Neural progenitor cell (in vitro differentiated cells): ENCODE results near the gene KANK2. TPM values are rescaled to one million over a fixed set of nuclear protein-coding genes. Genes with fewer than 3 reads are reported as not detected.

Experiments used
- DNase-seq: peaks from one replicate; pipeline ENCODE4 v3.0.0-alpha.2; 2016; ENCODE audit warnings: low spot score
- H2AFZ ChIP-seq: fragments of 200-600 bp; sonication (generic); replicated peaks from 2 replicates; pipeline ENCODE4 v1.6.1; 2016; ENCODE audit warnings: antibody characterized with exemption
- H3F3A ChIP-seq: fragments of 200-600 bp; sonication (generic); 2 replicates; pipeline ENCODE4 v1.6.1; 2016; ENCODE audit warnings: antibody characterized with exemption, low read depth
- H3K27ac ChIP-seq: fragments of 200-600 bp; sonication (generic); 2 replicates; pipeline ENCODE4 v1.5.1; 2016; ENCODE audit warnings: mild to moderate bottlenecking
- H3K27me3 ChIP-seq: fragments of 200-600 bp; sonication (generic); 2 replicates; pipeline ENCODE4 v1.6.1; 2016; ENCODE audit warnings: mild to moderate bottlenecking, moderate library complexity
- H3K36me3 ChIP-seq: fragments of 200-600 bp; sonication (generic); 2 replicates; pipeline ENCODE4 v1.5.1; 2016
- H3K4me1 ChIP-seq: fragments of 200-600 bp; sonication (generic); 2 replicates; pipeline ENCODE4 v1.6.1; 2016; ENCODE audit warnings: mixed run types
- H3K4me2 ChIP-seq: fragments of 200-600 bp; sonication (generic); 2 replicates; pipeline ENCODE4 v1.6.1; 2016
- H3K4me3 ChIP-seq: fragments of 200-600 bp; sonication (generic); 2 replicates; pipeline ENCODE4 v1.5.1; 2016
- H3K79me2 ChIP-seq: fragments of 200-600 bp; sonication (generic); 2 replicates; pipeline ENCODE4 v1.6.1; 2016; ENCODE audit warnings: low read depth
- H3K9ac ChIP-seq: fragments of 200-600 bp; sonication (generic); 2 replicates; pipeline ENCODE4 v1.6.1; 2016
- H3K9me3 ChIP-seq: fragments of 200-600 bp; sonication (generic); 2 replicates; pipeline ENCODE4 v1.5.1; 2016; ENCODE audit warnings: low read depth
- H4K20me1 ChIP-seq: fragments of 200-600 bp; sonication (generic); 2 replicates; pipeline ENCODE4 v1.6.1; 2016; ENCODE audit warnings: low read depth
- H3K27ac Mint-ChIP-seq: 3 replicates; pipeline ENCODE4 v1.8.0; 2021; ENCODE audit warnings: mixed read lengths
- H3K27me3 Mint-ChIP-seq: 2 replicates; pipeline ENCODE4 v1.8.0; 2022; ENCODE audit warnings: low read depth, mild to moderate bottlenecking, inconsistent platforms, moderate library complexity, mixed read lengths; ENCODE audit not compliant: insufficient read depth
- H3K36me3 Mint-ChIP-seq: 3 replicates; pipeline ENCODE4 v1.8.0; 2021; ENCODE audit warnings: mixed read lengths
- H3K4me1 Mint-ChIP-seq: 3 replicates; pipeline ENCODE4 v1.8.0; 2021; ENCODE audit warnings: mixed read lengths
- H3K4me3 Mint-ChIP-seq: 3 replicates; pipeline ENCODE4 v1.8.0; 2021; ENCODE audit warnings: mild to moderate bottlenecking, moderate library complexity, mixed read lengths
- H3K9me3 Mint-ChIP-seq: 3 replicates; pipeline ENCODE4 v1.8.0; 2020; ENCODE audit warnings: mixed read lengths
- CTCF ChIP-seq: fragments of 200-600 bp; sonication (generic); IDR thresholded peaks from 2 replicates; pipeline ENCODE4 v1.5.1; 2017; ENCODE audit warnings: antibody characterized with exemption, mild to moderate bottlenecking
- EZH2 ChIP-seq: fragments of 200-600 bp; sonication (generic); IDR thresholded peaks from 2 replicates; pipeline ENCODE4 v1.6.1; 2017; ENCODE audit warnings: antibody characterized with exemption, mild to moderate bottlenecking, moderate library complexity
- EZH2phosphoT487 ChIP-seq: fragments of 200-600 bp; sonication (generic); IDR thresholded peaks from 2 replicates; pipeline ENCODE4 v1.6.1; 2017; ENCODE audit warnings: antibody characterized with exemption
- total RNA-seq: library from RNA; depleted of rRNA; stranded (reverse); fragments of >200 nt; gene quantifications from 2 replicates; pipeline ENCODE4 v1.2.3, GENCODE V29; 2015; ENCODE audit warnings: low replicate concordance

Gene KANK2
- total RNA-seq, 1 donor from 2014 or later: 17.5 TPM

DNA sequence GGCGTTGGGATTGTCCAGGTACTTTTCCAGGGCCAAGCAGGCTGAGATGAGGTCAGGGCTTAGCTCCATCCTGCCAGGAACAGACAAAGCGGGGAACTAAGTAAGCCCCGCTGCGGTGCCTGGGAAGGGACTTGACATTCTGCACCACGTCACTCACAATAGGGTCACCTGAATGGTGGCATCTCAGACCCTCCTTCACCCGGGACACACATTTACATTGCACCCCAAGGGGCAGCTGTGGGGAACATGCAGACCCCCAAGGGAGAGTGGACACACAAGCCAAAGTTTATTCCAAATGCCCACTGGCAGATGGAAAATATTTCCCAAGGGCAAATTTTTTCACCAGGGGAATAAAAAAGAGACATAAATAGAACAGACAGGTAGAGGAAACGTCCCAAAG, 21.4 kb downstream of the KANK2 start:
- no peaks in the 10 kb centered on the region for H3K36me3 ChIP-seq
- TF ChIP-seq EZH2phosphoT487 (no peak), EZH2 (no peak), CTCF (no peak)
- DNase-seq: no peak
- H2AFZ ChIP-seq: no peak overlapping the region
- H3K27me3 Mint-ChIP-seq: peaks cover 4% of the 10 kb centered on the region
- H3F3A ChIP-seq: no peaks in the 10 kb centered on the region
- no peak overlapping the region for H3K4me2 ChIP-seq
- H3K9me3 ChIP-seq: no peaks in the 10 kb centered on the region
- no peak overlapping the region for H3K27ac Mint-ChIP-seq
- no peak overlapping the region for H3K4me3 Mint-ChIP-seq
- H4K20me1 ChIP-seq: no peaks in the 10 kb centered on the region
- H3K27me3 ChIP-seq: no peaks in the 10 kb centered on the region
- no peak overlapping the region for H3K9ac ChIP-seq
- H3K79me2 ChIP-seq: no peaks in the 10 kb centered on the region
- H3K4me3 ChIP-seq: no peak overlapping the region
- no peaks in the 10 kb centered on the region for H3K4me1 ChIP-seq
- H3K36me3 Mint-ChIP-seq: peaks cover 2% of the 10 kb centered on the region
- H3K4me1 Mint-ChIP-seq: no peaks in the 10 kb centered on the region
- no peak overlapping the region for H3K27ac ChIP-seq
- no peaks in the 10 kb centered on the region for H3K9me3 Mint-ChIP-seq

- Histone ChIP-seq H3K36me3 (no peaks in the 10 kb centered on the region), H3K79me2 (no peaks in the 10 kb centered on the region), H3K27ac (no peak overlapping the region), H3K4me2 (no peak overlapping the region), H3K27me3 (no peaks in the 10 kb centered on the region), H3K9ac (no peak overlapping the region), H2AFZ (no peak overlapping the region), H3K9me3 (no peaks in the 10 kb centered on the region), H3K4me3 (no peak overlapping the region), H4K20me1 (no peaks in the 10 kb centered on the region), H3K4me1 (no peaks in the 10 kb centered on the region), H3F3A (no peaks in the 10 kb centered on the region)
- no peak for TF ChIP-seq CTCF
- TF ChIP-seq EZH2: no peak
- no peak for TF ChIP-seq EZH2phosphoT487
- no peaks in the 10 kb centered on the region for H3K9me3 Mint-ChIP-seq
- H3K4me3 Mint-ChIP-seq: no peak overlapping the region
- no peak for DNase-seq
- peaks cover 7% of the 10 kb centered on the region for H3K36me3 Mint-ChIP-seq
- H3K27me3 Mint-ChIP-seq: peaks cover 4% of the 10 kb centered on the region
- no peaks in the 10 kb centered on the region for H3K4me1 Mint-ChIP-seq
- no peak overlapping the region for H3K27ac Mint-ChIP-seq
Observed at GRCh38 chr19:11174336-11174735, 23.0 kb downstream of the KANK2 start.

GRCh38 chr19:11173516-11174155, 23.7 kb downstream of the KANK2 start:
- Histone ChIP-seq H3K9ac (no peak overlapping the region), H3K27ac (no peak overlapping the region), H3K79me2 (no peaks in the 10 kb centered on the region), H3F3A (no peaks in the 10 kb centered on the region), H3K4me1 (no peaks in the 10 kb centered on the region), H3K4me3 (no peak overlapping the region), H3K9me3 (no peaks in the 10 kb centered on the region), H2AFZ (no peak overlapping the region), H3K4me2 (no peak overlapping the region), H3K36me3 (no peaks in the 10 kb centered on the region), H4K20me1 (no peaks in the 10 kb centered on the region), H3K27me3 (no peaks in the 10 kb centered on the region)
- TF ChIP-seq EZH2: no peak
- TF ChIP-seq CTCF: no peak
- TF ChIP-seq EZH2phosphoT487: no peak
- H3K27ac Mint-ChIP-seq: no peak overlapping the region
- no peak for DNase-seq
- H3K27me3 Mint-ChIP-seq: peaks cover 4% of the 10 kb centered on the region
- H3K36me3 Mint-ChIP-seq: peaks cover 7% of the 10 kb centered on the region
- no peaks in the 10 kb centered on the region for H3K4me1 Mint-ChIP-seq
- H3K4me3 Mint-ChIP-seq: no peak overlapping the region
- H3K9me3 Mint-ChIP-seq: no peaks in the 10 kb centered on the region
